HG02840 (cell line): Measurements from ENCODE around the gene PRUNE1.

Source experiments
- ATAC-seq: cut with Tn5 transposase; IDR thresholded peaks from one replicate; pipeline ENCODE4 v1.9.1; 2021; ENCODE audit warnings: mild to moderate bottlenecking, moderate library complexity, moderate number of reproducible peaks; ENCODE audit not compliant: unreplicated experiment, low FRiP score

PRUNE1 gene

DNA sequence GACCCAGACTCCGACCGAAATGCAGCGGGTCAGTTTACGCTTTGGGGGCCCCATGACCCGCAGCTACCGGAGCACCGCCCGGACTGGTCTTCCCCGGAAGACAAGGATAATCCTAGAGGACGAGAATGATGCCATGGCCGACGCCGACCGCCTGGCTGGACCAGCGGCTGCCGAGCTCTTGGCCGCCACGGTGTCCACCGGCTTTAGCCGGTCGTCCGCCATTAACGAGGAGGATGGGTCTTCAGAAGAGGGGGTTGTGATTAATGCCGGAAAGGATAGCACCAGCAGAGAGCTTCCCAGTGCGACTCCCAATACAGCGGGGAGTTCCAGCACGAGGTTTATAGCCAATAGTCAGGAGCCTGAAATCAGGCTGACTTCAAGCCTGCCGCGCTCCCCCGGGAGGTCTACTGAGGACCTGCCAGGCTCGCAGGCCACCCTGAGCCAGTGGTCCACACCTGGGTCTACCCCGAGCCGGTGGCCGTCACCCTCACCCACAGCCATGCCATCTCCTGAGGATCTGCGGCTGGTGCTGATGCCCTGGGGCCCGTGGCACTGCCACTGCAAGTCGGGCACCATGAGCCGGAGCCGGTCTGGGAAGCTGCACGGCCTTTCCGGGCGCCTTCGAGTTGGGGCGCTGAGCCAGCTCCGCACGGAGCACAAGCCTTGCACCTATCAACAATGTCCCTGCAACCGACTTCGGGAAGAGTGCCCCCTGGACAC lies 39.8 kb downstream of the PRUNE1 start:
- peak; percentile 54 for ATAC-seq

DNA sequence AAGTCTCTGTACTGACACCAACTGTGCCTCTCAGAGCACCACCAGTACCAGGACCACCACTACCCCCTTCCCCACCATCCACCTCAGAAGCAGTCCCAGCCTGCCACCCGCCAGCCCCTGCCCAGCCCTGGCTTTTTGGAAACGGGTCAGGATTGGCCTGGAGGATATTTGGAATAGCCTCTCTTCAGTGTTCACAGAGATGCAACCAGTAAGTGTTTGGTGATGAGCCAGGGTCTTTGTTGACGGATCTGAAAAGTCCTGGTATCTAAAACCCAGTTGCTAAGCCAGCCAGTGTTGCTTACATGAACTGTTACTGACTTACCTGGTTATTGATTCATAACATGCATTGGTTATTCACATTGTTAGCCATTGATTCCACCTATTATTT lies 40.4 kb downstream of the PRUNE1 start:
- no peak for ATAC-seq

GRCh38 chr1:151049458-151049857 lies 41.2 kb downstream of the PRUNE1 start:
- ATAC-seq: no peak

DNA sequence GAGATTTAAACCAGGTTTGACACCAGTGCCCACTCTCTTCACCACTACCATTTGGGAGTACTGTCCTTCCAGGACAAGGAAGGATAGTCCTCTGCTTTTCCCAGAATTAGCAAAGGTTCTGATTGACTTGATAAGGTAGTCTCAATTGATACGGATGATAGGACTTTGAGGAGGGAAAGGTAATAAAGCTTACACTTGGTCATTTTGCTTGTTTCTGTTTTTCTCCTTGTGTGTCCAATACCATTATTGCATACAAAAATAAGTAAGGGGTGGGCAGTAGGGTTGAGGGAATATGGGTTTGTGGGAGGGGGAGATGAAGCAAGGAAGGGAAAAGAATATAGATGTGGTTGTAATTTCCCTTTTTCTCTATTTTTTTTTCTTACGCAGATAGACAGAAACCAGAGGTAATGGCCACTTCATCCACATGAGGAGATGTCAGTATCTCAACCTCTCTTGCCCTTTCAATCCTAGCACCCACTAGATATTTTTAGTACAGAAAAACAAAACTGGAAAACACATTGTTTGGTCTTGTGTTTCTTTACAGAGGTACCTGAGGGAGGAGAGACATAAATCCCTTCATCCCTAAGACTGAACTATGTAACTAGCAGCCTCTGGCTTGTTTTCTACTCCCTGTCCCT lies 41.9 kb downstream of the PRUNE1 start:
- ATAC-seq: no peak

DNA sequence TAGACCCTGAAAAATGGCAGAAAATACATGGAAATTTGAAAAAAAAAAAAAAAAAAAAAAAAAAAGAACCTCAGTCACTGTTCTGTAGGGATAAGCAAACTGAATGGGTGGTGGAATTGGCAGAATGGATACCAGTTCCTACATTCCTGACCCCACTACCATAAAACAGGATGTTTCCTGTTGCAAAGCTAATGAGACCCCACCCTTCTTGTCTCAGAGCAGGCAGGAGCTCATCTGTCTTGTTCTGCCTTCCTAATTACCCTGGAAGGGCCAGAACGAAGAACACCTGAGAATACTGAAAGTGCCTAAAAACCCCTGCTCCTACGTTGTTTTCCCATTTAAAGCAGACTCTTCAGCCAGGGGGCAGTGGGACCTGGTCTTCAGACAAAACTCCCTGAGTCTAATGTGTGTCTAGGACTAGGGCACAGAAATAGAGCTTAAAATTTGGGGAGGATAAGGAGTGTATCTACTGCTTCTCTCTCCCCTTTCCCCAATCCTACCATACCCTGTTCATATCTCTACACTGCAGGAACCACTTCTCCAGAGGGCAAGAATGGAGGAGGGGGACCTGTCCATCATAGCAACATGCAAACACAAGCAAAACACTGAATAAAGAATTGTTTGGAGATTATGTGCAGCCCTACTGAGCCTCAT lies 43.2 kb downstream of the PRUNE1 start:
- ATAC-seq: no peak

DNA sequence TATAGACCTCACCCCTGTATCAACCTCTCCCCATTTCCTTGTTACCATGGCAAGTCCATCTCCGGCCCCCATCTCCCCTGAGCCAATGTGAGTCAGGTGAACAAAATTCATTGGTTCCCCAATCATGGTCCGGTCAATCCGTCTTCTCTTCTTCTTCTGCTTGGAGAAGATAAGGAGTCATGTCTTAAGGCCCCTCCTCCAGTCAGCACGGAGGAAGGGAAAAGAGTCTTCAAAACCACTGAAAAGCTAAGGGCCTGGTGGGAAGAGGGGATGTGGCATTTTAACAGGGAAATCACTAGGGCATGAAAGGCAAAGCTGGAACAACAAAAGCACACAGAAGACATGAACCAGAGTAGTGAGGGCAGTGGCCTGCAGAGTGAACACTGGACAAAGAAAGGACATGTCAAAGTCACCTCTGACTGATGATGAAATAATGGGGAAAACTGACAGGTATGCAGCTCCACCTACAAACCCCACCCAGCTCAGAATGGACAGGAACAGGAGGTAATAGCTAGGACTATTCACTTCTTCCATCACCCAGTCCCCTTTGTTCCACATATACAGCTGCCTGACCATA lies 46.8 kb downstream of the PRUNE1 start:
- no peak for ATAC-seq

- no peak for ATAC-seq
Measured at GRCh38 chr1:151055581-151055980, 47.3 kb downstream of the PRUNE1 start.

DNA sequence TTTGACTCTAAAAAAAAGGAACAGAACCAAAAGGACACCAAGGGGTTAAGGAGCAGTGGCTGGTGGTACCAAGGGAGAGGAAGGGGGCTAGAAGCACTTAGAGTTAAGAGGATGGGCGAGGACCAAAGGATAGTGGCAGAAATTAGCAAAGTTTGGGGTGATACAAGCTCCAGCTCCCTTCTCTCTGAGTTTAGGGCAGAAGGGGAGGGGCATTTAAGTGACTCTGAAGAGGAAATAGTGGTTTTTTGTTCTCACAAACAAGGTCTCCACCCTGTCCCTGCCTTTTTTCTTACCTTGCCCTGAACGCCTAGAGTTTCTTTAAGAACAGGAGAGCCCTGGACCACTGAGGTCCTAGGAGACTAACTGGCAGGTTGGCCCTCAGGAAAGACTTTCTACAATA lies 47.9 kb downstream of the PRUNE1 start:
- ATAC-seq: no peak

- no peak for ATAC-seq
Measured at GRCh38 chr1:151058692-151059091, 50.4 kb downstream of the PRUNE1 start.

- ATAC-seq: peak; percentile 63
Measured at GRCh38 chr1:151059109-151060006, 51.1 kb downstream of the PRUNE1 start, which contains the start of gene CDC42SE1. TSS of gene CDC42SE1 (minus strand) at chr1:151059622. CDS start at chr1:151055730, 3,892 bp downstream.

DNA sequence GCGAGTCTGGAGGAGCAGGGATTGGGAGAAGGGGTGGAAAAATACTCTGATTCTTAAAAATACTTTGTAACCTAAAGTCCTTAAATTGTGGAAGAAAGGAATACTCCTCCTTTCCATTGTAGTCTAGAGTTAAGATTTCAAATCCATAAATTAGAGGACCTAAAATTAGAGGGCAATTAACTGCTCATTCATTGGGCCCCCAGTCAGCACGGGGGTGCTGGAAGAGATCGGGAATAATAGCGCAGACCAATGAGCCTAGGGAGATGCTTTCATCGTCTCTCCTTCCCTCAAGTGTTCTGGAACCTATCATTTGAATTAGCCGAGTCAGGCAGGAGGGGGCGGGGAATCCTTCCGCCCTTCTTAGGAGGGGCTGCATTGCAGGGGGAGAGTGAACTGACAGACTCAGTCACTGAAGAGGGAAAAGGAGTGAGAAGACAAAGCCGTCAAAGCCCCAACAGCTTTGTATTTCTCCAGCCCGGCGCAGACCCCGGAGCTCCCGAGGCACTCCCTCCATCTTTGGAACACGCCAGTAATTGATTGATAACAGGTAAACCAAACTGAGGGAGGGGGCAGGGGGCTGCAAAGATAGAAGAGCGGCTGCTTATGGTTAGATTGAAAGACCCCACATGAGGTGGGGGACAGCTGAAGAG lies 51.9 kb downstream of the PRUNE1 start, which contains the start of gene MLLT11:
Gene MLLT11 (plus strand): TSS at position 391 of the 650 bp plus-strand sequence. CDS start 6,828 bp downstream, outside the sequence.
- ATAC-seq: no peak

DNA sequence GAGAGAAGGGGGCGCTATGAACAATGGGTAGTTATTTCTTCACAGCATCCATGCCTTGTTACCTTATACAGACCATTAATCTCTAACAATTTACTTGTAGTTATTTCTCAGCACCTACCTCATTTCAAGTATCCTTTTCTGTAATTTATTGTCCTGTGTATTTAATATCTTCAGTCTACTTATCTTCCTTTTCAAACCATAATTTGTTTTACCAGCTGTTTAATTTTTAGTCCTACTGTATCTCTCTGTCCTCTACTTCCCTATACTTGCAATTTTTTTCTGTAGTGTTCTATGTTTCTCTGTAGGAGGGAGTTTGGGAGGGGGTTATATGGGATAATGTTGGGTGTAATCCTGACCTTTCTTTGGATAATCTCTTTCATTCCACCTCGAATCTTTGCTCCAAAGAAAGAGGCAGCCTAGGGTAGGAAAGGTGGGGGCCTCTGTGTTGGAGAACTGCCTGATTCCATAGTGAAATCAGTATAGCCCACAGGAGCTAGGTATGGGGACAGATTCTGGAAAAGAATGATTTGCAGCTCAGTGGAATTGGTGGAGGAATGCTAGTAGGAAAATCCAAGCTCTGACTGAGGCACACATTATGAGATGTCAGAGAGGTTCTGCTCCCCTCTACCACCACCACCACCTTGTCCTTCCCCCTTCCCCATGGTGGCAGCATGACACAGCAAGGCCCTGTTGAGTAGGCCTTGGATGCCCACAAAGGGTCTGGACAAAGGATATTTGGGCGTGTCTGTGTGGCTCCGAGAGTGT lies 52.6 kb downstream of the PRUNE1 start:
- no peak for ATAC-seq

DNA sequence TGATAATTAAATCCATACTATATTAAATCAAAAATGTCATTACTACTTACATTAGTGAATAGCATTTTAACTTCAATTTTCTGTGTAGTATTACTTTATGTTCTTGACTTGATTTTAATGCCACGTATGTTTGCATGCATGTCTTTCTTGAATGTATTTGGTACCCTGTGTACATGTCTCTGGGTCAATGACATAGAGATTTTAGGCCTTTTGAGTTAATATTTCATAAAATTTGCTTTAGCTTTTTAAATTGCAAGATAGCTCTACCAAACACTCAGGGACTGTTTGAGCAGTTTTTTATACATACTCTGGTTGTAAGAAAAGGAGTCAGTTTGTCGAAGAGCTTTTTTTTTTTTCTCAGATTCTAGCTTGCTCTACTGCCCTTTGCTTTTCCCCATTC lies 53.5 kb downstream of the PRUNE1 start:
- ATAC-seq: no peak

DNA sequence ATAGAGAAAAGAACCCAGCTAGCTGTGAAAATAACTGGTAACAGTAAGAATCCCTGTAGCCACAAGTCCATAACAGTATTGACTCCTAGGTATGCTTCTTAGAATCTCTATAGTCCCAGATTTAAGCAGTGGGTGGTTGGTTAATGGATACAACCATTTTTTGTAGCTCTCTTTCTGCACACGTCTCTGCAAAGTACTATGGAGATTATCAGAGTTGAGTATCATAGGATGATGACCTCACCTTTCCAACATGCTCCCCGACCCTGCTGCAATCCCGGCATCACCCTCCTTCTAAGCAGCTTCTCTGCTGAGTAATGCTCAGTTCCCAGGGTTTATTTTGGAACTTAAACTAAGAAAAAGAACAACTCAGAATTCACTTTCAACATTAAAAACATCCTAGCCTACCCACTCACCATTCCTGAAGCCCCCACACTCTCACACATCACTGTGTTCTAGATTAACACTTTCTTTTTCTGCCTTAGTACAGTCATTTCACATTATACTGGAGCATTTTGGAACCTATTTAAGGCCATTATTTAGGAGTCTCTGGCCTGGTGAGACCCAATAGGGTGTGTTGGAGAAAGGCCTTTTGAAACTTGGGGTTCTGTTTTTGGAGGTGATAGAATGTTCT lies 54.6 kb downstream of the PRUNE1 start:
- ATAC-seq: no peak

DNA sequence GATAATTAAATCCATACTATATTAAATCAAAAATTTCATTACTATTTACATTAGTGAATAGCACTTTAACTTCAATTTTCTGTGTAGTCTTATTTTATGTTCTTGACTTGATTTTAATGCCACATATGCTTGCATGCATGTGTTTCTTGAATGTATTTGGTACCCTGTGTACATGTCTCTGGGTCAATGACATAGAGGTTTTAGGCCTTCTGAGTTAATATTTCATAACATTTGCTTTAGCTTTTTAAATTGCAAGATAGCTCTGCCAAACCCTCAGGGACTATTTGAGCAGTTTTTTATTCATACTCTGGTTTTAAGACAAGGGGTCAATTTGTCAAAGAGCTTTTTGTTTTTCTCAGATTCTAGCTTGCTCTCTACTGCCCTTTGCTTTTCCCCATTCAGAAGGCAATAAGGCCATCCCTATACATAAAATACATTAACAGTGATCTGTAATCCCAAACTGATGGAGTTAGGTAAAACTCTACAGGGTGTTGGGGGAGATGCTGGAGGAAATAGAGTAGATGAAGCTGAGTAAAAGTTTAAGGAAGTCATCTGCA lies 56.9 kb downstream of the PRUNE1 start:
- no peak for ATAC-seq

DNA sequence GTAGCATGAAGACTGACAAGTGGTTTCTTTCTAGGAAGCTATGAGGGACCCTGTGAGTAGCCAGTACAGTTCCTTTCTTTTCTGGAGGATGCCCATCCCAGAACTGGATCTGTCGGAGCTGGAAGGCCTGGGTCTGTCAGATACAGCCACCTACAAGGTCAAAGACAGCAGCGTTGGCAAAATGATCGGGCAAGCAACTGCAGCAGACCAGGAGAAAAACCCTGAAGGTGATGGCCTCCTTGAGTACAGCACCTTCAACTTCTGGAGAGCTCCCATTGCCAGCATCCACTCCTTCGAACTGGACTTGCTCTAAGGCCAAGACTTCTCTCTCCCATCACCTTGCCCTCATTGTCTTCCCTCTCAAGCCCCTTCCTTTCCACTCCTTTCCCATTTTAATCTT lies 58.9 kb downstream of the PRUNE1 start:
- ATAC-seq: no peak

DNA sequence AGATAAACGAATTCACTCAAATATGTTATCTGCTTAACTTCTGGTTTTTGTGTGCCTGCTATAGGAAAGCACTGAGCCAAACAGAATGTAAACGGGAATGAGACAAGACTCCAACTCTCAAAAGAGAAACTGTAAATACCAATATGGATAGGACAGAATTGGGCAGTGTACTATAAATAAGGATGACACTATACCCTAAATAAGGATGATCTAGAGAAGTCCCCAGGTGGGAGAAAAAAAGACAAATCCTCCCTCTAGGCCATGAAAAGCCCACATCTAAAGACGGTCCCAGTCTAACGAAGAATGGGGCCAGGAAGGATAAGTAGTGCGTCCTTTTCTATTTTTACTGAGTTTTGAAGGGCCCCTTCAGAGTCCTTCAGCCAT lies 60.8 kb downstream of the PRUNE1 start:
- ATAC-seq: no peak
